Keratinocyte (primary cell): ENCODE data around the gene PPP1R2. TPM values are rescaled to one million over a fixed set of nuclear protein-coding genes. Genes with fewer than 3 reads are reported as not detected.

Experiments
- DNase-seq: peaks from one replicate; pipeline ENCODE4 v3.0.0-alpha.2; 2011; ENCODE audit warnings: low read depth, missing footprints, low spot score
- FAIRE-seq: peaks from 2 replicates; lab custom pipeline; 2011; peaks lifted over from hg19 to GRCh38; lab: Jason Lieb, UNC
- H2AFZ ChIP-seq: 2 replicates; pipeline ENCODE4 v1.6.0; 2012; ENCODE audit warnings: low read length, control low read depth, inconsistent platforms; ENCODE audit not compliant: control insufficient read depth
- H3K27ac ChIP-seq: 2 replicates; pipeline ENCODE4 v1.5.1; 2011; ENCODE audit warnings: low read length; ENCODE audit not compliant: control insufficient read depth, insufficient read depth
- H3K27me3 ChIP-seq: 3 replicates; pipeline ENCODE4 v1.6.0; 2011; ENCODE audit warnings: low read length; ENCODE audit not compliant: control insufficient read depth, insufficient read depth; ENCODE audit errors: extremely low read depth
- H3K36me3 ChIP-seq, 2 experiments: 2 replicates in 1 of 2; 3 replicates in 1 of 2; pipeline ENCODE4 v1.5.1; 2011; ENCODE audit warnings: low read length in 2 of 2, mild to moderate bottlenecking in 1 of 2; ENCODE audit not compliant: control insufficient read depth in 2 of 2, insufficient read depth in 2 of 2; ENCODE audit errors: extremely low read depth in 1 of 2
- H3K4me1 ChIP-seq: 3 replicates; pipeline ENCODE4 v1.5.1; 2011; ENCODE audit warnings: low read length; ENCODE audit not compliant: control insufficient read depth, insufficient read depth; ENCODE audit errors: extremely low read depth
- H3K4me2 ChIP-seq: 3 replicates; pipeline ENCODE4 v1.6.0; 2011; ENCODE audit warnings: low read depth, low read length; ENCODE audit not compliant: control insufficient read depth, insufficient read depth; ENCODE audit errors: extremely low read depth
- H3K4me3 ChIP-seq, 3 experiments: fragments of 200-600 bp in 1 of 3; sonication (generic) in 1 of 3; 2 replicates in 2 of 3; 3 replicates in 1 of 3; pipeline ENCODE4 v1.5.1; 2011 to 2016; ENCODE audit warnings: low read length in 3 of 3, mild to moderate bottlenecking in 3 of 3, control low read depth in 2 of 3, inconsistent platforms in 1 of 3, low read depth in 1 of 3, mixed read lengths in 1 of 3, mixed run types in 1 of 3, moderate library complexity in 1 of 3; ENCODE audit not compliant: control insufficient read depth in 2 of 3, insufficient read depth in 2 of 3; ENCODE audit errors: extremely low read depth in 1 of 3
- H3K79me2 ChIP-seq: 2 replicates; pipeline ENCODE4 v1.6.0; 2012; ENCODE audit warnings: low read length; ENCODE audit not compliant: control insufficient read depth, insufficient read depth
- H3K9ac ChIP-seq: 3 replicates; pipeline ENCODE4 v1.6.0; 2011; ENCODE audit warnings: low read length; ENCODE audit not compliant: control insufficient read depth, insufficient read depth; ENCODE audit errors: extremely low read depth
- H3K9me1 ChIP-seq: 3 replicates; pipeline ENCODE4 v1.6.0; 2011; ENCODE audit warnings: low read length; ENCODE audit not compliant: control insufficient read depth, insufficient read depth; ENCODE audit errors: extremely low read depth
- H3K9me3 ChIP-seq: 2 replicates; pipeline ENCODE4 v1.5.1; 2012; ENCODE audit warnings: low read depth, low read length; ENCODE audit not compliant: control insufficient read depth
- H4K20me1 ChIP-seq: 3 replicates; pipeline ENCODE4 v1.6.0; 2011; ENCODE audit warnings: low read length; ENCODE audit not compliant: control insufficient read depth, insufficient read depth; ENCODE audit errors: extremely low read depth
- CTCF ChIP-seq, 3 experiments: IDR thresholded peaks in 1 of 3; conservative IDR thresholded peaks in 1 of 3; optimal IDR thresholded peaks in 1 of 3; 2 replicates in 2 of 3; 3 replicates in 1 of 3; pipeline versions ENCODE3 to v1.5.1; 2011; ENCODE audit warnings: low read length in 3 of 3, mild to moderate bottlenecking in 3 of 3, moderate library complexity in 2 of 3, control low read depth in 1 of 3, inconsistent platforms in 1 of 3; ENCODE audit not compliant: insufficient read depth in 2 of 3; ENCODE audit errors: extremely low read depth in 1 of 3
- EZH2 ChIP-seq: IDR thresholded peaks from one replicate; pipeline ENCODE4 v1.6.1; 2012; ENCODE audit warnings: inconsistent platforms, mild to moderate bottlenecking, low read length, moderate library complexity
- dilution Hi-C: fragments of 300-500 bp; cut with MboI; formaldehyde crosslinking; loops from one replicate; pipeline ENCODE4 v1.7.0; 2020; ENCODE audit warnings: low sequenced_read_pairs; ENCODE audit not compliant: extremely low pct_ligation_motif_present
- polyA plus RNA-seq, 5 experiments: library from polyadenylated mRNA; depleted of rRNA in 3 of 5; stranded (reverse) in 3 of 5; stranded (forward) in 1 of 5; unstranded in 1 of 5; fragments of >200 nt; gene quantifications; 1 replicate in 1 of 5; 2 replicates in 3 of 5; 3 replicates in 1 of 5; pipeline versions ENCODE4 v1.2.1 to v1.2.3, GENCODE V29; 2011 to 2012; ENCODE audit warnings: missing spikeins in 2 of 5, low read depth in 1 of 5, low replicate concordance in 1 of 5

Gene PPP1R2
- polyA plus RNA-seq, 1 donor (not counting 4 experiments of a cell fraction or from before 2014, with no cell fraction given) = 43.2 TPM

GRCh38 chr3:195563317-195563716 lies 20.2 kb upstream of the PPP1R2 start:
- Histone ChIP-seq H3K4me2 (no peak overlapping the region), H3K27ac (no peak overlapping the region), H3K79me2 (no peaks in the 10 kb centered on the region), H4K20me1 (no peaks in the 10 kb centered on the region), H2AFZ (no peak overlapping the region), H3K4me3 (no peak overlapping the region), H3K9me1 (no peaks in the 10 kb centered on the region), H3K9ac (no peak overlapping the region), H3K27me3 (peaks cover 3% of the 10 kb centered on the region), H3K4me1 (no peaks in the 10 kb centered on the region), H3K9me3 (no peaks in the 10 kb centered on the region), H3K36me3 (no peaks in the 10 kb centered on the region)
- dilution Hi-C loops = no loop called here
- DNase-seq (no peak), FAIRE-seq (no peak)
- TF ChIP-seq EZH2 (no peak), CTCF (optimal IDR thresholded peaks at IDR 0.05 in 1 of 3, IDR thresholded peaks at IDR 0.05 in 1 of 3, conservative IDR thresholded peaks at IDR 0.05 in 1 of 3; ENCODE audit: extremely low read depth in 1 of 3, insufficient read depth in 2 of 3, low read length in 3 of 3) (no peak)

- Histone ChIP-seq H4K20me1 (no peaks in the 10 kb centered on the region), H3K9me3 (no peaks in the 10 kb centered on the region), H3K9ac (no peak overlapping the region), H3K4me3 (no peak overlapping the region), H3K9me1 (no peaks in the 10 kb centered on the region), H3K27me3 (peaks cover 4% of the 10 kb centered on the region), H3K4me1 (no peaks in the 10 kb centered on the region), H3K79me2 (no peaks in the 10 kb centered on the region), H3K36me3 (no peaks in the 10 kb centered on the region), H2AFZ (no peak overlapping the region), H3K27ac (no peak overlapping the region), H3K4me2 (no peak overlapping the region)
- DNase-seq = no peak
- no peak for FAIRE-seq
- dilution Hi-C loops = no loop called here
- no peak for TF ChIP-seq EZH2
- TF ChIP-seq CTCF (optimal IDR thresholded peaks at IDR 0.05 in 1 of 3, IDR thresholded peaks at IDR 0.05 in 1 of 3, conservative IDR thresholded peaks at IDR 0.05 in 1 of 3; ENCODE audit: extremely low read depth in 1 of 3, insufficient read depth in 2 of 3, low read length in 3 of 3) = no peak
These were observed 16.7 kb upstream of the PPP1R2 start for GRCh38 chr3:195559723-195560409.
